HG03064 (cell line): Measurements from ENCODE around the gene NIP7.
A peak's percentile ranks its signal among the peaks of the same experiment; 100 is the strongest.

Experiments used
- ATAC-seq: cut with Tn5 transposase; IDR thresholded peaks from one replicate; pipeline ENCODE4 v1.9.1; 2021; ENCODE audit warnings: low read depth; ENCODE audit not compliant: unreplicated experiment

NIP7 gene

DNA sequence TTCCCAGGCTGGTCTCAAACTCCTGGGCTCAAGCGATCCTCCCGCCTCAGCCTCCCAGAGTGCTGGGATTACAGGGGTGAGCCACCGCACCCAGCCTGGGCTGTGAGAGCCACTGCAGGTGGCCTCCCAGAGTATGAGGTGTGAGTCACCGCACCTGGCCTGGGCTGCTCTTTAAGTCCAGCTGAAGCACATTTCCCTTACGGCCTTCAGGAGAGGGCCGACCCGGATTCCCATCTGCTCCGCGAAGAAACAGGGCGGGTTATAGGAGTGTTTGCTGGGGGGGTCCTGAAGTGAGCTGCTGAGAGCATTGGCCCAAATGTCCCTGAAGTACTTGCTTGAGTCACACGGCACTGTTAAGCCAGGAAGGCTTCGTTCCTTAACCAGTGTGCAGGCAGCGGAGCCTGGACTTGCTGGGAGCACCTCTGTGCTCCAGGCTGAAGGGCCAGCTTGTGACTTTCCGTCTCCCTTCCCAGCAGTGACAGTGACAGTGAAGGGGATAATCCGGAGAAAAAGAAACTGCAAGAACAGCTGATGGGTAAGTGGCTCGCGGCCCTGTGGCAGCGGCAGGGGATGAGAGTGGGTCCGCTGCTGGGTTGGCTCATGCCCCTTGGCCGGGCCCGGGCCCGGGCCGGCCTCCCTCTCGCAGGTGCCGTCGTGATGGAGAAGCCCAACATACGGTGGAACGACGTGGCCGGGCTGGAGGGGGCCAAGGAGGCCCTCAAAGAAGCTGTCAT is 21.2 kb upstream of the NIP7 start:
- no peak for ATAC-seq

DNA sequence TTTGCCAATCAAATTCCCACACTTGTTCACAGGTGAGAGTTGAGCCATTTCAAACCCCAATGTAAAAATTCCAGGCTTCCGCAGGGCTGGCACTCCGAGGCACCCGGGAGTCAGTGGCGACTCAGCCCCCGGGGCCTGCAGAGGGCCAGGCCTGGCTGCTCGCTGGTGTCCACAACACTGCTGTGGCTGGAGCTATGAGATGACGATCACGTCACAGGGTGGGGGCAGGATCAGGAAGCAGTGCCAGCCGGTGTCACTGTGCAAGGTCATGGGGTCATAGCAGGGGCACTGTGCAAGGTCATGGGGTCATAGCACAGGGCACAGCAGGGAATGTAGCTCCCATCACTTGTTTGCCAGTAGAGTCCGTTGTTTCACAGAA is 20.7 kb upstream of the NIP7 start:
- ATAC-seq, result no peak

DNA sequence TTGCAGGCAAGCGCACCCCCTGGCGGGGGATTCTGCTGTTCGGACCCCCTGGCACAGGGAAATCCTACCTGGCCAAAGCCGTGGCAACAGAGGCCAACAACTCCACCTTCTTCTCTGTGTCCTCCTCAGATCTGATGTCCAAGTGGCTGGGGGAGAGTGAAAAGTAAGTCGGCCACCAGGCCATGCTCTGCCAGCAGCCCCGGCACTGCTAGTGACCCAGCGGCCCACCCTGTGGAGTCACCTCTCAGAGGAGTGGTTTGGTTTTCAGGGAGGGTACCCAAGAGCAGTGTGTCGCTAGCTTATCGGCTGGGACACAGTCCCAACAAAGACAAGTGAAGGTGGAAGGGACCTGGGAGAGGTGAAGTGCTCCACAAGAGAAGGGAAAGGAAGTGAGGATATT is 20.2 kb upstream of the NIP7 start:
- ATAC-seq, result no peak

DNA sequence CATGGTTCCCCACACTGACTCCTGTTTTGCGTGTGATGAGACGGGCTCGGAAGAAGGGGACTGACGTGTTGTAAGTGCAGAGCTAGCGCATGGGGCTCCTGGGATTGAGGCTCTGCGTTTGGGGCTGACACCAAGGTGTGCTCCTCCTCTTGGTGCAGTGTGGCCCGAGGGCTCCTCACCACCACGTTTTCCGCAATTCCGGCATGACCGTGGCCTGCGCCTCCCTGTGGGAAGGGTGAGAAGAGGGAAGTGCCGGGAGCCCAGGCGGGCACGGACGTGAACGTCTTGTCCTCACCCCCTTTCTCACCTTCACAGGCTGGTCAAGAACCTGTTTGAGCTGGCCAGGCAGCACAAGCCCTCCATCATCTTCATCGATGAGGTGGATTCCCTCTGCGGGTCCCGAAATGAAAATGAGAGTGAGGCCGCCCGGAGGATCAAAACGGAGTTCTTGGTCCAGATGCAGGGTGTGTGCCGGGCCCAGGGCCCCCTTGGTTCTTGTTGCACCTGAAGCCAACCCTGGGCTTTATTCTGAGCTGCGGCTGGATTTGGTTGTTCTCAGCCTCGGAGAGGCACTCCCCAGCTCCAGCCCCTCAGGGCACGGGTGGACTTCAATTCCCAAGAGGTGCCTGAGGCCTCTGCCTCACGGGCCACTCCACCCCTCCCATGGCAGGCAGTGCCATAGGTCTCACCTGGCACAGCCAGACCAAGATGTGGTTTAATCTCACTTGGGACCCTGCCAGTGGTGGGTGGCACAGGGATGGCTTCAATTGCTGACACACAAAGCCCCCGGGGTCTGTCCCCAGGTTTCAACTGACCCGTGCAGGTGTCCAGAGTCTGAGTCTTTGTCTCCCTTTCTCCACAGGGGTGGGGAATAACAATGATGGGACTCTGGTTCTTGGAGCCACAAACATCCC is 19.5 kb upstream of the NIP7 start:
- ATAC-seq, result no peak

DNA sequence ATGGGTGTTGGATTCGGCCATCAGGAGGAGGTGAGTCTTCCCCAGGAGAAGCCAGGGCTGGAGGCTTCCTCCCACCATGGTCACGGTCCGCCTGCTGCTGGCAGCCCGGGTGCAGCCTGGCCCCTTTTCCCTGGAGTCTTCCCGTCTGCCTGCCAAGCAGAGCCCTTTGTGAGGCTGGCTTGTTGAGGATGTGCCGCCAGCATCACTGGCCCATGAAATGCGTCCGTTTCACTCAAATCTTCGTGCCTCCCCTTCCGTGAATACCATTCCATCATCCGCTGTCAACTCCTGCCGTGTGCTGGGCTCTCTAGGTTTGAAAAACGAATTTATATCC is 18.9 kb upstream of the NIP7 start:
- ATAC-seq, result no peak

DNA sequence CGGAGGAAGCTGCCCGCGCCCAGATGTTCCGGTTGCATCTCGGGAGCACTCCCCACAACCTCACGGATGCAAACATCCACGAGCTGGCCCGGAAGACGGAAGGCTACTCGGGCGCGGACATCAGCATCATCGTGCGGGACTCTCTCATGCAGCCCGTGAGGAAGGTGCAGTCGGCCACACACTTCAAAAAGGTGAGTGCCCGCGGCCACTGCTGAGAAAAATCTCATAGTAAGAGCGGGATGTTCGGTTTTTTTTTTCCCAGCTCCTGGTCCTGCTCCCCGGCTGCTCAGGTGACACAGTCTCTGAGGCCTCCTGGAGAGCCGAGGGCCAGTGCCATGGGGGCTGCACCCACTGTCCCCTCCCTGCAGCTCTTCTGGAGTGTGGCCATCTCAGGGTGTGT is 18.5 kb upstream of the NIP7 start:
- no peak for ATAC-seq

DNA sequence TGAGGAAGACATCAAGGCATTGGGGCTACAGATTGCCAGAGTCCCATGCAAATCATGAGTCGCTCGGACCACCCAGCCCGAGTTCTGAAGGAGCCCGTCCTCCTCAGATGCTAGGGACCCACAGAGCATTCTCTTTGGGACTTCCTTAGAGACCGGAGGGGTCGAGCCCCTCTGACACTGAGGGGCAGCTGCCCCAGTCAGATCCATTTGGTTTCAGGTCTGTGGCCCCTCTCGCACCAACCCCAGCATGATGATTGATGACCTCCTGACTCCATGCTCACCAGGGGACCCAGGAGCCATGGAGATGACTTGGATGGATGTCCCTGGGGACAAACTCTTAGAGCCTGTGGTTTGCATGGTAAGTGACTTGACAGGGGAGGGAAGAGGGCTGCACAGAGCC is 17.2 kb upstream of the NIP7 start:
- ATAC-seq, result no peak

DNA sequence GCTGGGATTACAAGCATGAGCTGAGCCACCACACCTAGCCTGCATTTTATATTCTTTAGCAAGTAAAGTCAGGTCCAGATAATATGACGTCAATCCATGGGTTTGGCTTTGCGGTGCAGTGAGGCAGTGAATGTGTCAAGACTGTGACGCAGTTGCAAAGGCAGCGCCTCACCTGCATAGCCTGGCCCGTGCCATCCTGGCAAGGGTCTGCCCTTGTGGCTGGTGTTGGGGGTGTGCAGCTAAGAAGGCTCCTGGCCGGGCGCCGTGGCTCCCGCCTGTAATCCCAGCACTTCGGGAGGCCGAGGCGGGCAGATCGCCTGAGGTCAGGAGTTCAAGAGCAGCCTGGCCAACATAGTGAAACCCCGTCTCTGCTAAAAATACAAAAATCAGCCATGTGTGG is 16.2 kb upstream of the NIP7 start:
- no peak for ATAC-seq

DNA sequence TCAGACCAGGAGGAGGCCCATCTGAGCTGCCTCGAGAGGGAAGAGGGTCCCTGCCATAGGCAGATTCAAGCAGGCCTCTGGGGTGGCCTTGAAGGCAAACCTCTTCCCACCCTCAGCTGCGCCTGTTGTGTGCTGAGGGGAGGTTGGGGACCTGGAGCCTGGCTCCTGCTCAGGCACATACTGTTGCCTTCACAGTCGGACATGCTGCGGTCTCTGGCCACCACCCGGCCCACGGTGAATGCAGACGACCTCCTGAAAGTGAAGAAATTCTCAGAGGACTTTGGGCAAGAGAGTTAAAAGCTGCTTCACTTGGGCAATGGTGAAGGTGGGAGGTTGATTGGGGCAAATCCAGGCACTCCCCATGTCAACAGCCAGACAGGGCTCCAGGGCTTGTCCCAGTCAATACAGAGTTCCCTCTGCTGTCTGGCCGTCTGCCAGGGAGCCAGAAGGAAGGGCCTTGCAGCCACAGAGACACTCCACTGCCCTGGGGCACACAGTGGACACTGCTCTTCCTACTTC is 15.5 kb upstream of the NIP7 start:
- no peak for ATAC-seq

DNA sequence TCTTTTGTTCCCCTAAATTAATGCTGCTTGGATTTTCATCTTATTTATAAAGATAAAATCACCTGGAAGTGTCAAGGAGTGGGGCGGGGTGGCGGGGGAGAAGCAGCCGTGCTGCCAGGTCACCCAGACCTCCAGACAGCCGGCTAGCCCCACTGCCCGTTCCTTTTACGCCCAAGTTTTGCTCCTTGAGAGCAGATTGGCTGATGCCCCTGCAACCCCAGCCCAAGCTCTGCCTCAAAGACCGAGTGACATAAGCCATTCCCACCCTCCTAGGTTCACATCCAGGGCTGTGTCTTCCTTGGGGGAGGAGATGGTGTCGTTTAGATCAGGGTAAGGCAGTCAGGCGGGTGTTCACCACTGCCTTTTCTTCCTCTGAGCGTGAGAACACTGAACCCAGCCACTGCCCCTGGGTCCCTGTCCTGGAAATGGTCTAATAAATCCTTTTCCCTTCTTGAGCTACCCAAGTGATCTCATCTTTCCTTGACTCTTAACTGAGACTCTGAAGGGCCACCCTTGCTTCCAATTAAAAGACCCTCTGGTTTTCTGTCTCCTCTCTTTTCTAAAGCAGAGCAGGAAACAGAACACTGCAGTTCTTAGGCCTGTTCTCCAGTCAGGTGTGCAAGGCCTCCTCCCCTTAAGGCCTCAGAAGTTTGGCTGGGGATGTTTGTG is 14.9 kb upstream of the NIP7 start:
- ATAC-seq, result no peak

DNA sequence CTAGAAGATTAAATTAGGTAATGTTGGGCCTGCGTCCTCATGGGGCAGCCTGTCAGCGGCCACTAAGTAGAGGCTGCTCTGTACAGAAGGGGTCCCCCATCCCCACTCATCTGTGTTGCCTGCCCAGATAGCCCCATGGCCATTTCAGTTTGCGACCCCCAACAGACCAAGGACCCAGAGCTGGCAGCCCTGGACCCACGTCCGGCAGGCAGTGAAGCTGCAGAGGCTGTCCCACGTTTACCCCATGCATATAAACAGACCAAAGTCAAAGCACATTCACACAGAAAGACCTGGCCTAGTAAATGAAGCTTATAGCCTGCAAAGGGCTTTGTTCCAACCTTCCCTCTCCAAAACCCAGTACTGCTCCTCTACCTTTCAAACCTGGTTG is 13.8 kb upstream of the NIP7 start:
- no peak for ATAC-seq

DNA sequence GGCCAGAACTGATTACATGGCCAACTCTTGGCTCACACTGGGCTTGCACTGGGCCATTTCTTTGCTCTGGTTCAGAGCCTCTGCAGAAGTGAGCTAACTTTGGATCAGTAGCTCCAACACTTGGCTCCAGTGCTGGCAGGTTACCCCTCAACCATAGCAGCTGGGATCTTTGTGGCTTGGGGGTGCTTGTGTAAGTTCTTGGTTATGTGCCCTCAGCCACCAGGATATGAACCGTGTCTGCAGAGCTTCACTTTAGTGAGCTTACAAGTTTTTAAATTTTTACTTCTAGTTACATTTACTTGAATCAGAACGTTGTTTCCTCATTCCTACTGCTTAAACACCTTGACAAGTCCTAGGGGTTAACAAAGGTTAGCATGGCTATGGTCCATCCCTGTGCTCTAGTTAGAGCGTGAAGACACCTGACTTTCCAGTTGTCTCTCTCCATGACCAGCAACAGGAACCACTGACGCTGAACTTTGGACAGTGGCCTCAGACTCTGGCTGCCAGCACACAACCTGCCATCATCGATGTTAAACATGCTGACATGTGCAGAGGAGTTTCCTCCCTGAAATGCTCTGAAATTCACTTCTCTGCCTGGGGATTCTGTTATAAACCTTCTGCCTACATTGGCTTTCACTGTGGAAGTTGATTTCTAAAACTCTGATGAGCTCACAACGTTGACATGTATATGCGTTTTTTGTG is 13.2 kb upstream of the NIP7 start:
- ATAC-seq, result no peak

DNA sequence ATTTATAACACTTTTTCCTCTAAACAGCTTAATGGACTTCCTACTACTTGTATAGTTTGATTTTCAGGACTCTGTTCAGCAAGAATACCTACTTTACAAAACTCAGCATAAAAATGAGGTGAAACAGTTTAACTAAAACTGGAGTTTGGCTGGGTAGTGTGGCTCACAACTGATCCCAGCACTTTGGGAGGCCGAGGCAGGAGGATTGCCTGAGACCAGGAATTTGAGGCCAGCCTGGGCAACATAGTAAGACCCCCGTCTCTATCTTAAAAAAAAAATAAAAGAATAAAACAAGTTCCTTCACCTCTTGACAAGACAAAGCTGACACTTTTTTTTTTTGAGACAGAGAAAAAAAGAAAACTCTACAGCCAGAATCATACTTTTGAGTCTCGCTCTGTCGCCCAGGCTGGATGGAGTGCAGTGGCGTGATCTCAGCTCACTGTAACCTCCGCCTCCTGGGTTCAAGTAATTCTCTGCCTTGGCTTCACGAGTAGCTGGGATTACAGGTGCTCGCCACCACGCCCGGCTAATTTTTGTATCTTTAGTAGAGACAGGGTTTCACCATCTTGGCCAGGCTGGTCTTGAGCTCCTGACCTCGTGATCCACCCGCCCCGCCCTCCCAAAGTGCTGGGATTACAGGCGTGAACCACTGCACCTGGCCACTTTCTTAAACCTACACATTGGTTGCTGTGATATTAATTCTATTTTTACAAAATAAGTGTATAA is 11.8 kb upstream of the NIP7 start:
- no peak for ATAC-seq

DNA sequence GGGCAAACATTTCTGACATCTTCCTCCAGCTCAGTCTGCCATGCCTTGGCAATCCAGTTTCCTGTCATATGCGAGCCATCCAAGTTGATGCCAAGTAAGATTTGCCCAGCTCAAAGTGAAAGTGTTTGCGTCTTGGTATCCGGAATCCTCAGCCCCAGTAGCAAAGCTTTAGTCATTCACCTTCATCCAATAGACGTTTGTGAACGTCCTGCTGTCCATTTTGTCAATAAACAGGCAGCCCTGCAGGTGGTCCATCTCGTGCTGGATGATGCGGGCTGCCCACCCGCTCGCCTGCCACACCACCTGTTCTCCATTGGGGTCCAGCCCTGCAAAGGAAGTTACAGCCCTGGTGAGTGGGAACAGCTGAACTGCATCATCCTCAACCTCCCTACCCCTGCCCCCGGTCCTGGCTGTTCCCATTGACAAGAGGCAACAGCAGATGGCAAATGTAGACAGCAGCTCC is 10.7 kb upstream of the NIP7 start:
- no peak for ATAC-seq

DNA sequence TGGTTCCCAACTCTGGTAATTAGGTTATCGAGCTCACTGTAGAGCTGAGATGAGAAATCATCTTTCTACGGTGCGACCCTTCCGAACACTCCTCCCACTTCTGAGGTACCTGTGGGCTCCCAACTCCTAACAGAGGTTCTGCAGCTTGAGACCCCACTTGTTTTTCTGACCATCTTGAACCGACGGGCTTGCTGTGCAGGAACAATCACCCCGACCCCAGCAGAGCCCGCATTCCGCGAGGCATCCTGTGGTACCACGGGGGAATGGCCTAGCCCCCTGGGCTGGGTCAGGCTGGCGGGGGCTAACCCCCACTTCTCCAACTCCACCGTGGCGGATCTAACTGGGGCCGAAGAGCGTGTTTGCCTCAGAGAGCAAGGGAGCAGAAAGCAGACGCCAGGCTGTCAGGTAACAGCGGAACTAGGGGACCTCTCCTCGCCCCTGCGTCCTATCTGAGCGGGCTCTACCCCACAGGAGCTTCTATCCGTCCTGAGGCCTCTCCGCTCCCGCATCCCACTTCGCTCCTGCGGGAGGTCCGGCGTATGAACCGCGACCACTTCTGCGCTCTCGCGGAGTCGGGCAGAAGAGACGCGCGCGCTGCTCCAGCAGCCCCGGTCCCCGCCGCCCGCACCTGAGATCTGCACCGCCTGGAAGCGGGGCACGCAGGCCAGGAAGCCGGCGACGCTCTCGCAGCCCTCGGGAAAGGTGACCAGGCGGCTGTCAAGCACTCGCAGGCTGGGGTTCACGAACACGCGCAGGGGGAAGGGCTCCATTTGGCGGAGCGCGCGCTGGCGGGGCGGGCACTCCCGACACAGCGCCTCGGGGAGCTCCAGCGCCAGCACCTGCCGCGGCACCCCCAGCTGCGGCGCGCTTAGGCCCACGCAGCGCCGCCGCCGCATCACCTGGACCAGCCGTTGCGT is 9.9 kb upstream of the NIP7 start:
- peak; percentile 29 for ATAC-seq

DNA sequence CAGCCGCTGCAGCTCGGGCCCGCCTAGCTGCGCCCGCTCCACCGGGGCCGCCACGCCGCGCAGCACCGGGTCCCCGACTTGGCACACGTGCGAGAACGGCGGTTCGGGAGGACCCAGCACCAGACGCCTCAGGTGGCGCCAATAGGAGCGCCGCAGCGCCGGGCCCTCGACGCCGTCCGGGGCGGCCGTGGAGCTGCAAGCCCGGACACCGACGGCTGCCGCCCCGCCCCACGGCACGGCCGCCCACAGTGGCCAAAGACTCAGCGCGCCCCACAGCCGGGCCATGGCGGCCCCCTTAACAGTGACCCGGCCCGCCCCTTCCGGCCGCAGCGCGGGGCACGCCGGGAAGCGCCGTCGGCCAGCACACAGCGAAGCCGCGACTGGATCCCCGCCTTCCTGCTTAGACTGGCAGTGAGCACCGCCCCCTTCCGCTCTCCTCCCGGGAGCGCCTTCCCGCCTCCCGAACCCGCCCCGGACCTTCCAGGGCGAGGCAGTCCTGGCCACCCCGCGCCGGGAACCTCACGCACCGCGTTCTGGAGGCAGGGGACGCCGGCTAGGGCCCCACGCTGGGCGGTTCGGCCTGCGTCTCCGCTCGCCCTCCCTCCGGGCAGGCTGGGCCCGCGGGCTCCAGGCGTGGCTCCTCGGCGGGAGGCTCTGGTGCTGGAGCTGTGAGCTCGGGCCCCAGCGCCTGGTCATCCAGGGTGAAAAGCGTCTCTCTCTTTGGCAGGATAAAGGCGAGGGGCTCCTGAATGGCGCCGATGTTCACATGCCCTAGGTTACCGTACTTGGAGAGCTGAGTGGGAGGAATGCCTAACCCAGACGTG is 9.1 kb upstream of the NIP7 start, which contains the start of gene PDF:
Gene PDF (minus strand): TSS at position 303 of the 824 bp plus-strand sequence. CDS start 18 bp downstream, at position 285.
- ATAC-seq, result peak; percentile 89

DNA sequence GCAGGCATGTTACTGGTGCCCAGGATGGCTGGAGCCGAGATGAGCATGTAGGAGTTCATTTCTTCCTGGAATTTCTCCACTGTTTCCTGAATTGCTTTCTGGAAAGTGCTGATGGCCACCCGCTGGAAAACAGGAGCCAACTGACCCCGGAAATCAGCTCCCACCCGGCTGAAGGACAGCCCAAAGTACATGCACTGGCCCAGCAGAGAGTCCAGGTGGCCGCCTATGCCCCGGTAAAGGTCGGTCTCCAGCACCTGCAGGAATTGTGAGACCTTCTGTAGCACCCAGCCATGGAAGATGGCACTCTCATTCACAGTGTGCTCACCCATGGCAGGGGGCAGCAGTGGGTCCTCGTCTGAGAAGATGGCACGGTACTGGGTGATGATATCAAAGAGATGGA is 4.9 kb upstream of the NIP7 start:
- ATAC-seq, result no peak
